Right lobe of liver (tissue), 6 donors: Measurements from ENCODE around the gene HDAC10. TPM values are rescaled to one million over a fixed set of nuclear protein-coding genes. Genes with fewer than 3 reads are reported as not detected.

Experiments
- ATAC-seq, 4 donors: fragments of 200-7000 bp; cut with Tn5 transposase; one replicate each; pipeline ENCODE4 v1.9.1; 2020; ENCODE audit warnings: mild to moderate bottlenecking in 4 of 4, moderate library complexity in 4 of 4
- DNase-seq, 3 donors: peaks; one replicate each; pipeline ENCODE4 v3.0.0-alpha.2; 2020
- H3K27ac ChIP-seq, 3 donors: fragments of 200-600 bp; one replicate each; pipeline ENCODE4 v1.8.0; 2022
- H3K27me3 ChIP-seq, 2 donors: fragments of 200-600 bp; one replicate each; pipeline ENCODE4 v1.8.0; 2022
- H3K36me3 ChIP-seq, 4 donors: fragments of 200-600 bp; sonication (generic) in 1 of 4; one replicate each; pipeline versions ENCODE4 v1.5.1 to v1.8.0; 2017 to 2022; ENCODE audit warnings: control low read depth in 1 of 4
- H3K4me1 ChIP-seq, 4 donors: fragments of 200-600 bp; sonication (generic) in 1 of 4; one replicate each; pipeline versions ENCODE4 v1.5.1 to v1.8.0; 2017 to 2022; ENCODE audit warnings: control low read depth in 1 of 4
- H3K4me3 ChIP-seq, 3 donors: fragments of 200-600 bp; one replicate each; pipeline ENCODE4 v1.8.0; 2022
- H3K9me3 ChIP-seq, 4 donors: fragments of 200-600 bp; sonication (generic) in 1 of 4; one replicate each; pipeline versions ENCODE4 v1.5.1 to v1.8.0; 2017 to 2022; ENCODE audit warnings: control low read depth in 1 of 4
- CTCF ChIP-seq, 4 donors: fragments of 200-600 bp in 3 of 4; fragments of 450-650 bp in 1 of 4; IDR thresholded peaks; one replicate each; pipeline versions ENCODE4 v1.5.1 to v1.8.0; 2016 to 2022; ENCODE audit warnings: antibody characterized with exemption in 4 of 4, mild to moderate bottlenecking in 2 of 4
- POLR2A ChIP-seq: fragments of 450-650 bp; IDR thresholded peaks from one replicate; pipeline ENCODE4 v1.6.1; 2017; ENCODE audit warnings: antibody characterized with exemption, mild to moderate bottlenecking
- WGBS: methylation state at CpG from one replicate; pipeline ENCODE4 v1.1.6; 2018; ENCODE audit warnings: low coverage, low lambda C conversion rate; ENCODE audit not compliant: insufficient coverage; ENCODE audit errors: missing lambda C conversion rate; 5-methylcytosine and 5-hydroxymethylcytosine counted together
- intact Hi-C, 2 donors: fragments of 100-400 bp; cut with DNase I; formaldehyde crosslinking; loops; one replicate each; pipeline versions ENCODE4 v1.11.2 to v1.14.1; 2022
- total RNA-seq, 6 experiments: library from RNA; depleted of rRNA in 2 of 6; stranded (reverse); fragments of >200 nt in 2 of 6; fragmentation: NEBNext Ultra II Directional in 3 of 6; extraction: Animal tissue kit (Norgen Biotek cat#: 25700) in 3 of 6; gene quantifications; one replicate each; pipeline versions ENCODE4 v1.1.0 to v1.2.4, GENCODE V29; 2016 to 2023
- donor health status: DM: no; HTN: yes; CAD: no.
- donor health status: DM: no; HTN: no; CAD: no.
- donor health status: DM: no; HTN: no; CAD: no.
- donor health status: DM: no; HTN: yes; CAD: no.
- donor health status: DM: no; HTN: yes; CAD: no.

HDAC10 gene
- total RNA-seq, 6 experiments from 2014 or later, result 19.6 to 30.5 (median 23.0) TPM

- H3K4me3 ChIP-seq, result peak within 1 kb of the TSS; percentile 71 to 97 (median 79)
- WGBS, result 0% methylated on average over 21 of the region's 76 CpGs
- TF ChIP-seq POLR2A (peak; percentile 65), CTCF (IDR thresholded peaks at IDR 0.05) (peak in 2 of 4 donors; percentile 14 to 31)
- DNase-seq (peak; percentile 96 to 97 (median 96)), ATAC-seq (peak; percentile 82 to 90 (median 86))
- peak within 1 kb of the TSS; percentile 52 to 83 (median 66) for H3K27ac ChIP-seq
- no peaks in the 10 kb centered on the region for H3K9me3 ChIP-seq
- H3K4me1 ChIP-seq, result peaks cover 0 to 42% (median 19%) of the 10 kb centered on the region in 4 donors
- H3K27me3 ChIP-seq, result no peaks in the 10 kb centered on the region
- intact Hi-C loops, result loop anchor here in 1 of 2 donors (10.0 kb wide), 1 partner anchor 240 kb away; the partner anchor contains the start of genes ADM2 and MIOX
- peaks cover 0 to 5% (median 0%) of the 10 kb centered on the region in 4 donors for H3K36me3 ChIP-seq
Measured at GRCh38 chr22:50244420-50245213, 6.4 kb downstream of the HDAC10 start, which contains the start of gene TUBGCP6. Gene TUBGCP6 (minus strand): TSS chr22:50245023. CDS start chr22:50244459, 564 bp downstream.

GRCh38 chr22:50243685-50244419, 7.2 kb downstream of the HDAC10 start:
- peaks cover 0 to 5% (median 0%) of the 10 kb centered on the region in 4 donors for H3K36me3 ChIP-seq
- intact Hi-C loops, result loop anchor here in 1 of 2 donors (10.0 kb wide), 1 partner anchor 241 kb away; the partner anchor contains the start of genes ADM2 and MIOX
- no peaks in the 10 kb centered on the region for H3K27me3 ChIP-seq
- TF ChIP-seq CTCF (IDR thresholded peaks at IDR 0.05), result no peak
- TF ChIP-seq POLR2A, result no peak
- 0% methylated on average over 11 of the region's 27 CpGs for WGBS
- H3K4me1 ChIP-seq, result peaks cover 0 to 39% (median 17%) of the 10 kb centered on the region in 4 donors
- ATAC-seq (no peak), DNase-seq (no peak)
- H3K9me3 ChIP-seq, result no peaks in the 10 kb centered on the region
- peak overlapping the region in 2 of 3 donors; percentile 66 to 83 for H3K27ac ChIP-seq
- H3K4me3 ChIP-seq, result peak overlapping the region; percentile 71 to 97 (median 79)

GRCh38 chr22:50242406-50242949, 8.6 kb downstream of the HDAC10 start:
- WGBS, result 76% methylated on average over 13 of the region's 14 CpGs
- Histone ChIP-seq H3K4me1 (peaks cover 0 to 39% (median 17%) of the 10 kb centered on the region in 4 donors), H3K9me3 (no peaks in the 10 kb centered on the region), H3K27ac (no peak overlapping the region), H3K4me3 (peak overlapping the region; percentile 10 to 97 (median 79)), H3K36me3 (peaks cover 0 to 5% (median 0%) of the 10 kb centered on the region in 4 donors), H3K27me3 (no peaks in the 10 kb centered on the region)
- intact Hi-C loops, result loop anchor here in 1 of 2 donors (10.0 kb wide), 1 partner anchor 242 kb away; the partner anchor contains the start of genes ADM2 and MIOX
- ATAC-seq (no peak), DNase-seq (no peak)
- TF ChIP-seq CTCF (IDR thresholded peaks at IDR 0.05) (no peak), POLR2A (no peak)

- H3K4me1 ChIP-seq, result peaks cover 0 to 29% (median 12%) of the 10 kb centered on the region in 4 donors
- no peaks in the 10 kb centered on the region for H3K9me3 ChIP-seq
- TF ChIP-seq CTCF (IDR thresholded peaks at IDR 0.05) (no peak), POLR2A (no peak)
- H3K36me3 ChIP-seq, result peaks cover 0 to 5% (median 0%) of the 10 kb centered on the region in 4 donors
- ATAC-seq, result no peak
- H3K27ac ChIP-seq, result no peak overlapping the region
- no peak overlapping the region for H3K4me3 ChIP-seq
- H3K27me3 ChIP-seq, result no peaks in the 10 kb centered on the region
- intact Hi-C loops, result no loop called here
- WGBS, result 63% methylated on average over 3 of the region's 9 CpGs
- DNase-seq, result no peak
Measured at GRCh38 chr22:50238755-50239154, 12.3 kb downstream of the HDAC10 start.
